Measurements from ENCODE around the gene CAMSAP1. TPM values are rescaled to one million over a fixed set of nuclear protein-coding genes. Genes with fewer than 3 reads are reported as not detected.

CAMSAP1 gene
- total RNA-seq, 1 donor from 2014 or later: 20.0 TPM

GRCh38 chr9:135791431-135792267 is 115.7 kb downstream of the CAMSAP1 start:
- intact Hi-C loops (cut with micrococcal nuclease): no loop called here
- no peak for TF ChIP-seq CTCF (IDR thresholded peaks at IDR 0.05; ENCODE audit: borderline replicate concordance)
- no peaks in the 10 kb centered on the region for H3K9me3 ChIP-seq (replicated peaks)
- H3K27ac ChIP-seq (replicated peaks): no peak overlapping the region
- DNase-seq: no peak
- no peaks in the 10 kb centered on the region for H3K36me3 ChIP-seq
- H3K27me3 ChIP-seq (ENCODE audit: low read depth): peaks cover 76% of the 10 kb centered on the region
- no peaks in the 10 kb centered on the region for H3K4me1 ChIP-seq
- no peak overlapping the region for H3K4me3 ChIP-seq

- no peak overlapping the region for H3K27ac ChIP-seq (replicated peaks)
- H3K9me3 ChIP-seq (replicated peaks): no peaks in the 10 kb centered on the region
- H3K4me3 ChIP-seq: no peak overlapping the region
- H3K4me1 ChIP-seq: no peaks in the 10 kb centered on the region
- no peak for TF ChIP-seq CTCF (IDR thresholded peaks at IDR 0.05; ENCODE audit: borderline replicate concordance)
- intact Hi-C loops (cut with micrococcal nuclease): no loop called here
- DNase-seq: no peak
- H3K27me3 ChIP-seq (ENCODE audit: low read depth): peaks cover 77% of the 10 kb centered on the region
- no peaks in the 10 kb centered on the region for H3K36me3 ChIP-seq
Measured at GRCh38 chr9:135790850-135791249, 116.5 kb downstream of the CAMSAP1 start.

GRCh38 chr9:135790356-135790755 is 117.0 kb downstream of the CAMSAP1 start:
- Histone ChIP-seq H3K36me3 (no peaks in the 10 kb centered on the region), H3K27me3 (ENCODE audit: low read depth) (peaks cover 77% of the 10 kb centered on the region), H3K4me1 (no peaks in the 10 kb centered on the region), H3K4me3 (no peak overlapping the region), H3K27ac (replicated peaks) (no peak overlapping the region), H3K9me3 (replicated peaks) (no peaks in the 10 kb centered on the region)
- TF ChIP-seq CTCF (IDR thresholded peaks at IDR 0.05; ENCODE audit: borderline replicate concordance): no peak
- intact Hi-C loops (cut with micrococcal nuclease): no loop called here
- DNase-seq: no peak

- Histone ChIP-seq H3K27ac (replicated peaks) (no peak overlapping the region), H3K4me3 (no peak overlapping the region), H3K9me3 (replicated peaks) (no peaks in the 10 kb centered on the region), H3K36me3 (no peaks in the 10 kb centered on the region), H3K4me1 (no peaks in the 10 kb centered on the region), H3K27me3 (ENCODE audit: low read depth) (peaks cover 81% of the 10 kb centered on the region)
- TF ChIP-seq CTCF (IDR thresholded peaks at IDR 0.05; ENCODE audit: borderline replicate concordance): no peak
- intact Hi-C loops (cut with micrococcal nuclease): no loop called here
- no peak for DNase-seq
Measured at GRCh38 chr9:135789838-135790291, 117.5 kb downstream of the CAMSAP1 start.

- DNase-seq: no peak
- peaks cover 79% of the 10 kb centered on the region for H3K27me3 ChIP-seq (ENCODE audit: low read depth)
- intact Hi-C loops (cut with micrococcal nuclease): no loop called here
- H3K36me3 ChIP-seq: no peaks in the 10 kb centered on the region
- no peak for TF ChIP-seq CTCF (IDR thresholded peaks at IDR 0.05; ENCODE audit: borderline replicate concordance)
- no peaks in the 10 kb centered on the region for H3K4me1 ChIP-seq
- no peak overlapping the region for H3K27ac ChIP-seq (replicated peaks)
- no peaks in the 10 kb centered on the region for H3K9me3 ChIP-seq (replicated peaks)
- no peak overlapping the region for H3K4me3 ChIP-seq
Measured at GRCh38 chr9:135788576-135789300, 118.6 kb downstream of the CAMSAP1 start.
